GM12892 (cell line): ENCODE results near the gene PPP4C.

Source experiments
- DNase-seq: peaks from one replicate; pipeline ENCODE4 v3.0.0; 2011; ENCODE audit not compliant: insufficient read length
- FAIRE-seq: peaks from 2 replicates; lab custom pipeline; 2011; peaks lifted over from hg19 to GRCh38; lab: Jason Lieb, UNC
- POLR2A ChIP-seq: IDR thresholded peaks from 2 replicates; pipeline ENCODE4 v1.6.1; 2011; ENCODE audit warnings: low read depth, low read length, control low read depth
- POLR2AphosphoS5 ChIP-seq: IDR thresholded peaks from 2 replicates; pipeline ENCODE4 v1.6.1; 2011; ENCODE audit warnings: low read depth, low read length, control low read depth
- TAF1 ChIP-seq: IDR thresholded peaks from 2 replicates; pipeline ENCODE4 v1.6.1; 2011; ENCODE audit warnings: low read depth, mild to moderate bottlenecking, control low read depth, low read length, borderline replicate concordance

PPP4C gene

GRCh38 chr16:30041841-30042240 is 34.0 kb upstream of the PPP4C start:
- DNase-seq: no peak
- no peak for FAIRE-seq
- TF ChIP-seq POLR2AphosphoS5 (no peak), POLR2A (no peak), TAF1 (no peak)

- TF ChIP-seq POLR2A (no peak), TAF1 (no peak), POLR2AphosphoS5 (no peak)
- FAIRE-seq (no peak), DNase-seq (no peak)
Measured at GRCh38 chr16:30046178-30046577, 29.6 kb upstream of the PPP4C start.

GRCh38 chr16:30046588-30046987 is 29.2 kb upstream of the PPP4C start:
- DNase-seq (no peak), FAIRE-seq (no peak)
- no peak for TF ChIP-seq TAF1
- TF ChIP-seq POLR2A: no peak
- TF ChIP-seq POLR2AphosphoS5: no peak

- TF ChIP-seq POLR2AphosphoS5 (no peak), TAF1 (no peak), POLR2A (no peak)
- no peak for FAIRE-seq
- DNase-seq: no peak
Measured at GRCh38 chr16:30049871-30050270, 25.9 kb upstream of the PPP4C start.

GRCh38 chr16:30051518-30051917 is 24.3 kb upstream of the PPP4C start:
- FAIRE-seq: no peak
- no peak for DNase-seq
- TF ChIP-seq POLR2A: no peak
- no peak for TF ChIP-seq POLR2AphosphoS5
- TF ChIP-seq TAF1: no peak

- peak; percentile 97 for DNase-seq
- peak; percentile 84 for FAIRE-seq
- TF ChIP-seq TAF1 (no peak), POLR2A (peak; percentile 51; the same call in 1 of the 2 replicates), POLR2AphosphoS5 (no peak)
Measured at GRCh38 chr16:30052671-30053372, 23.0 kb upstream of the PPP4C start.

- DNase-seq: no peak
- TF ChIP-seq POLR2A (no peak), POLR2AphosphoS5 (no peak), TAF1 (no peak)
- no peak for FAIRE-seq
Measured at GRCh38 chr16:30053376-30054015, 22.3 kb upstream of the PPP4C start.

GRCh38 chr16:30054451-30054850 is 21.3 kb upstream of the PPP4C start:
- no peak for TF ChIP-seq POLR2AphosphoS5
- TF ChIP-seq TAF1: no peak
- TF ChIP-seq POLR2A: no peak
- DNase-seq: no peak
- FAIRE-seq: no peak

- no peak for TF ChIP-seq POLR2A
- TF ChIP-seq POLR2AphosphoS5: no peak
- no peak for TF ChIP-seq TAF1
- FAIRE-seq (no peak), DNase-seq (peak; percentile 56)
Measured at GRCh38 chr16:30054959-30055553, 20.7 kb upstream of the PPP4C start.

- no peak for DNase-seq
- no peak for FAIRE-seq
- no peak for TF ChIP-seq TAF1
- no peak for TF ChIP-seq POLR2AphosphoS5
- TF ChIP-seq POLR2A: no peak
Measured at GRCh38 chr16:30060346-30060745, 15.4 kb upstream of the PPP4C start.

- TF ChIP-seq TAF1 (no peak), POLR2AphosphoS5 (no peak), POLR2A (no peak)
- DNase-seq (no peak), FAIRE-seq (no peak)
Measured at GRCh38 chr16:30060836-30061554, 14.8 kb upstream of the PPP4C start.

- no peak for DNase-seq
- no peak for TF ChIP-seq TAF1
- no peak for TF ChIP-seq POLR2AphosphoS5
- TF ChIP-seq POLR2A: no peak
- no peak for FAIRE-seq
Measured at GRCh38 chr16:30063278-30063892, 12.4 kb upstream of the PPP4C start.
